Body of pancreas (tissue), 4 donors: Measurements from ENCODE around the gene BATF2. TPM values are rescaled to one million over a fixed set of nuclear protein-coding genes. Genes with fewer than 3 reads are reported as not detected.
"Not testable (repeated sequence)": the region's sequence is repeated elsewhere in the genome, so short reads cannot be mapped to it uniquely, and the experiment has no call there.

ENCODE experiments used
- ATAC-seq: fragments of 150-250 bp; one replicate; pipeline ENCODE4 v1.9.1; 2016
- DNase-seq, 4 donors: peaks; one replicate each; pipeline ENCODE4 v3.0.0-alpha.2; 2019
- H3K27ac ChIP-seq, 4 donors: fragments of 200-600 bp; sonication (generic); 1 replicate in 3 of 4; 2 replicates in 1 of 4; pipeline versions ENCODE4 v1.5.1 to v1.6.1; 2016 to 2019; ENCODE audit warnings: mild to moderate bottlenecking in 1 of 4, mixed read lengths in 1 of 4, moderate library complexity in 1 of 4
- H3K27me3 ChIP-seq, 2 donors: fragments of 200-600 bp; sonication (generic); one replicate each; pipeline ENCODE4 v1.6.0; 2016; ENCODE audit warnings: mild to moderate bottlenecking in 1 of 2
- H3K36me3 ChIP-seq, 2 donors: fragments of 200-600 bp; sonication (generic); replicated peaks in 1 of 2; 2 replicates each; pipeline ENCODE4 v1.5.1; 2016; ENCODE audit warnings: low read depth in 2 of 2; ENCODE audit not compliant: insufficient read depth in 1 of 2
- H3K4me1 ChIP-seq: fragments of 200-600 bp; sonication (generic); one replicate; pipeline ENCODE4 v1.6.0; 2016
- H3K4me3 ChIP-seq, 2 donors: fragments of 200-600 bp; sonication (generic); 1 replicate in 1 of 2; 2 replicates in 1 of 2; pipeline ENCODE4 v1.5.1; 2016 to 2019
- H3K9me3 ChIP-seq, 3 donors: fragments of 200-600 bp; sonication (generic); 1 replicate in 2 of 3; 2 replicates in 1 of 3; pipeline ENCODE4 v1.5.1; 2016
- CTCF ChIP-seq, 7 experiments: fragments of 450-650 bp in 4 of 7; fragments of 200-600 bp in 3 of 7; sonication (generic) in 3 of 7; IDR thresholded peaks; one replicate each; pipeline ENCODE4 v1.5.1; 2016 to 2019; ENCODE audit warnings: antibody characterized with exemption in 7 of 7
- POLR2A ChIP-seq, 3 donors: fragments of 450-650 bp; IDR thresholded peaks; one replicate each; pipeline ENCODE4 v1.6.1; 2016; ENCODE audit warnings: antibody characterized with exemption in 3 of 3, mild to moderate bottlenecking in 2 of 3
- WGBS, 2 donors: methylation state at CpG; one replicate each; pipeline ENCODE4 v1.1.5; 2017; 5-methylcytosine and 5-hydroxymethylcytosine counted together
- intact Hi-C: fragments of 100-400 bp; cut with DNase I; formaldehyde crosslinking; loops from one replicate; pipeline ENCODE4 v1.15.1; 2023
- total RNA-seq, 2 donors: library from RNA; depleted of rRNA; stranded (reverse); fragments of >200 nt; gene quantifications; one replicate each; pipeline ENCODE4 v1.1.0, GENCODE V29; 2016

BATF2 gene
- total RNA-seq, 2 donors from 2014 or later, result 2.3 to 20.8 TPM

- Histone ChIP-seq H3K4me3 (no peak overlapping the region), H3K9me3 (no peaks in the 10 kb centered on the region), H3K36me3 (no peaks in the 10 kb centered on the region), H3K27me3 (no peaks in the 10 kb centered on the region), H3K27ac (peak overlapping the region in 3 of 4 donors; percentile 84 to 93 (median 87)), H3K4me1 (peaks cover 16% of the 10 kb centered on the region)
- WGBS, 2 donors, result 52 to 55% methylated on average over 10 of the region's 10 CpGs
- intact Hi-C loops, result no loop called here
- DNase-seq (no peak), ATAC-seq (no peak)
- TF ChIP-seq POLR2A (IDR thresholded peaks at IDR 0.05) (no peak), CTCF (IDR thresholded peaks at IDR 0.05) (no peak)
Measured at GRCh38 chr11:65026810-65027209, 30.0 kb upstream of the BATF2 start.

- intact Hi-C loops, H3K4me3 ChIP-seq, H3K27me3 ChIP-seq, DNase-seq, H3K27ac ChIP-seq, H3K36me3 ChIP-seq, ATAC-seq, H3K9me3 ChIP-seq: not testable (repeated sequence)
- H3K4me1 ChIP-seq, result peaks cover 13% of the 10 kb centered on the region
- 70 to 72% methylated on average over 8 of the region's 8 CpGs for WGBS, 2 donors
Measured at GRCh38 chr11:65023502-65023901, 26.7 kb upstream of the BATF2 start.

- H3K4me1 ChIP-seq, result no peaks in the 10 kb centered on the region
- H3K27me3 ChIP-seq, result no peaks in the 10 kb centered on the region
- intact Hi-C loops, result no loop called here
- TF ChIP-seq CTCF (IDR thresholded peaks at IDR 0.05) (no peak), POLR2A (IDR thresholded peaks at IDR 0.05) (no peak)
- ATAC-seq, result no peak
- no peak for DNase-seq
- no peak overlapping the region for H3K27ac ChIP-seq
- 91 to 97% methylated on average over 6 to 11 of the region's 11 CpGs for WGBS, 2 donors
- H3K36me3 ChIP-seq, result peaks cover 0 to 2% of the 10 kb centered on the region in 2 donors
- H3K4me3 ChIP-seq, result no peak overlapping the region
- H3K9me3 ChIP-seq, result no peaks in the 10 kb centered on the region
Measured at GRCh38 chr11:65021509-65021908, 24.7 kb upstream of the BATF2 start.

- no peaks in the 10 kb centered on the region for H3K4me1 ChIP-seq
- DNase-seq (no peak), ATAC-seq (no peak)
- TF ChIP-seq CTCF (IDR thresholded peaks at IDR 0.05) (no peak), POLR2A (IDR thresholded peaks at IDR 0.05) (no peak)
- intact Hi-C loops, result no loop called here
- 84 to 91% methylated on average over 3 of the region's 3 CpGs for WGBS, 2 donors
- H3K27me3 ChIP-seq, result no peaks in the 10 kb centered on the region
- H3K9me3 ChIP-seq, result no peaks in the 10 kb centered on the region
- H3K36me3 ChIP-seq, result peaks cover 0 to 2% of the 10 kb centered on the region in 2 donors
- no peak overlapping the region for H3K4me3 ChIP-seq
- H3K27ac ChIP-seq, result no peak overlapping the region
Measured at GRCh38 chr11:65021003-65021402, 24.2 kb upstream of the BATF2 start.

- intact Hi-C loops, result no loop called here
- WGBS, 2 donors, result 85 to 91% methylated on average over 5 to 7 of the region's 7 CpGs
- Histone ChIP-seq H3K36me3 (peaks cover 0 to 2% of the 10 kb centered on the region in 2 donors), H3K9me3 (no peaks in the 10 kb centered on the region), H3K4me3 (no peak overlapping the region), H3K4me1 (peaks cover 9% of the 10 kb centered on the region), H3K27ac (no peak overlapping the region), H3K27me3 (no peaks in the 10 kb centered on the region)
- TF ChIP-seq POLR2A (IDR thresholded peaks at IDR 0.05), result no peak
- no peak for TF ChIP-seq CTCF (IDR thresholded peaks at IDR 0.05)
- ATAC-seq (no peak), DNase-seq (no peak)
Measured at GRCh38 chr11:65019824-65020223, 23.1 kb upstream of the BATF2 start.
